Ishikawa (cell line): Measurements from ENCODE around the gene SSX5.

Experiments
- CEBPB ChIP-seq: IDR thresholded peaks from 2 replicates; pipeline ENCODE4 v1.6.1; 2012
- CREB1 ChIP-seq: IDR thresholded peaks from 2 replicates; pipeline ENCODE4 v1.6.1; 2012; ENCODE audit warnings: low read depth
- EGR1 ChIP-seq: IDR thresholded peaks from 2 replicates; pipeline ENCODE4 v1.6.1; 2012
- EP300 ChIP-seq: IDR thresholded peaks from 2 replicates; pipeline ENCODE4 v1.6.1; 2012; ENCODE audit warnings: borderline replicate concordance
- FOXM1 ChIP-seq: IDR thresholded peaks from 2 replicates; pipeline ENCODE4 v1.6.1; 2012; ENCODE audit warnings: low read depth, borderline replicate concordance
- MAX ChIP-seq: IDR thresholded peaks from 2 replicates; pipeline ENCODE4 v1.6.1; 2012
- NFIC ChIP-seq: IDR thresholded peaks from 2 replicates; pipeline ENCODE4 v1.6.1; 2012
- RAD21 ChIP-seq: IDR thresholded peaks from 2 replicates; pipeline ENCODE4 v1.6.1; 2012; ENCODE audit warnings: low read depth
- REST ChIP-seq: IDR thresholded peaks from 2 replicates; pipeline ENCODE4 v1.6.1; 2012; ENCODE audit warnings: low read depth, mild to moderate bottlenecking
- TAF1 ChIP-seq: IDR thresholded peaks from 2 replicates; pipeline ENCODE4 v1.6.1; 2012; ENCODE audit warnings: low read depth, mild to moderate bottlenecking
- TCF12 ChIP-seq: IDR thresholded peaks from 2 replicates; pipeline ENCODE4 v1.6.1; 2012; ENCODE audit warnings: low read depth
- TEAD4 ChIP-seq: IDR thresholded peaks from 2 replicates; pipeline ENCODE4 v1.6.1; 2012
- USF1 ChIP-seq: IDR thresholded peaks from 2 replicates; pipeline ENCODE4 v1.6.1; 2012
- YY1 ChIP-seq: IDR thresholded peaks from 2 replicates; pipeline ENCODE4 v1.6.1; 2012; ENCODE audit warnings: low read depth
- ZBTB7A ChIP-seq: IDR thresholded peaks from 2 replicates; pipeline ENCODE4 v1.6.1; 2012; ENCODE audit warnings: low read depth

SSX5 gene

GRCh38 chrX:48156014-48156413 is 40.6 kb downstream of the SSX5 start:
- TF ChIP-seq USF1 (no peak), REST (no peak), TAF1 (no peak), ZBTB7A (no peak), TEAD4 (no peak), EP300 (no peak), RAD21 (no peak), CEBPB (no peak), MAX (no peak), YY1 (no peak), TCF12 (no peak), FOXM1 (no peak), CREB1 (no peak), EGR1 (no peak), NFIC (no peak)

- TF ChIP-seq YY1: no peak
- no peak for TF ChIP-seq FOXM1
- TF ChIP-seq ZBTB7A: no peak
- no peak for TF ChIP-seq EP300
- TF ChIP-seq NFIC: no peak
- TF ChIP-seq TCF12: no peak
- TF ChIP-seq USF1: no peak
- TF ChIP-seq TEAD4: no peak
- TF ChIP-seq EGR1: no peak
- TF ChIP-seq CEBPB: no peak
Measured at GRCh38 chrX:48154796-48155195, 41.8 kb downstream of the SSX5 start.

GRCh38 chrX:48153769-48154168 is 42.8 kb downstream of the SSX5 start:
- no peak for TF ChIP-seq TEAD4
- TF ChIP-seq RAD21: no peak
- no peak for TF ChIP-seq FOXM1
